ENCODE measurements around the gene KIF2C. TPM values are rescaled to one million over a fixed set of nuclear protein-coding genes. Genes with fewer than 3 reads are reported as not detected.

Gene KIF2C
- total RNA-seq, 6 experiments from 2014 or later, result 15.6 to 48.5 (median 43.3) TPM

DNA sequence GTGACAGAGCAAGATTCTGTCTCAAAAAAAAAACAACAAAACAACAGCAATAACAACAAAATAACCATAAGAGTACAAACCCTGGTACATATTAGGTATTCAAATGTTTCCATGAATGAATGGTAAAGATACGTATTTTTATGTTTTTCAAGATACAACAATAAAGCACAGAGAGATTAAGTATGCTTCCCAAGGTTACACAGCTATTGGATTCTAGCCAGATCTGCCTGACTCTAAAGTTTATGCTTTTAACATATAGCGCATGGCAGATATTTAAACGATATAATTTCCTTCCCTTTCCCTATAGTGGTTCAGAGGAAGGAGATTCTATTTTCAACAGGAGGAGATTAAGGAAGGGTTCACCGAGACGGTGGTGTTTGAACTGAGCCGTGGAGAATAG lies 34.2 kb upstream of the KIF2C start:
- H3K36me3 Mint-ChIP-seq (ENCODE audit: low read depth), result no peaks in the 10 kb centered on the region
- TF ChIP-seq, protein P1, sequence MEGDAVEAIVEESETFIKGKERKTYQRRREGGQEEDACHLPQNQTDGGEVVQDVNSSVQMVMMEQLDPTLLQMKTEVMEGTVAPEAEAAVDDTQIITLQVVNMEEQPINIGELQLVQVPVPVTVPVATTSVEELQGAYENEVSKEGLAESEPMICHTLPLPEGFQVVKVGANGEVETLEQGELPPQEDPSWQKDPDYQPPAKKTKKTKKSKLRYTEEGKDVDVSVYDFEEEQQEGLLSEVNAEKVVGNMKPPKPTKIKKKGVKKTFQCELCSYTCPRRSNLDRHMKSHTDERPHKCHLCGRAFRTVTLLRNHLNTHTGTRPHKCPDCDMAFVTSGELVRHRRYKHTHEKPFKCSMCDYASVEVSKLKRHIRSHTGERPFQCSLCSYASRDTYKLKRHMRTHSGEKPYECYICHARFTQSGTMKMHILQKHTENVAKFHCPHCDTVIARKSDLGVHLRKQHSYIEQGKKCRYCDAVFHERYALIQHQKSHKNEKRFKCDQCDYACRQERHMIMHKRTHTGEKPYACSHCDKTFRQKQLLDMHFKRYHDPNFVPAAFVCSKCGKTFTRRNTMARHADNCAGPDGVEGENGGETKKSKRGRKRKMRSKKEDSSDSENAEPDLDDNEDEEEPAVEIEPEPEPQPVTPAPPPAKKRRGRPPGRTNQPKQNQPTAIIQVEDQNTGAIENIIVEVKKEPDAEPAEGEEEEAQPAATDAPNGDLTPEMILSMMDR (IDR thresholded peaks at IDR 0.05), result no peak
- no peaks in the 10 kb centered on the region; the same call in none of the 2 replicates for H3K27me3 Mint-ChIP-seq (ENCODE audit: insufficient read depth)
- no peak overlapping the region for H3K4me3 Mint-ChIP-seq
- no peak for DNase-seq
- peaks cover 40% of the 10 kb centered on the region for H3K4me1 Mint-ChIP-seq (ENCODE audit: low read depth)
- no peaks in the 10 kb centered on the region for H3K9me3 Mint-ChIP-seq
- H3K27ac Mint-ChIP-seq, result peak overlapping the region; percentile 14; the same call in 1 of the 2 replicates

DNA sequence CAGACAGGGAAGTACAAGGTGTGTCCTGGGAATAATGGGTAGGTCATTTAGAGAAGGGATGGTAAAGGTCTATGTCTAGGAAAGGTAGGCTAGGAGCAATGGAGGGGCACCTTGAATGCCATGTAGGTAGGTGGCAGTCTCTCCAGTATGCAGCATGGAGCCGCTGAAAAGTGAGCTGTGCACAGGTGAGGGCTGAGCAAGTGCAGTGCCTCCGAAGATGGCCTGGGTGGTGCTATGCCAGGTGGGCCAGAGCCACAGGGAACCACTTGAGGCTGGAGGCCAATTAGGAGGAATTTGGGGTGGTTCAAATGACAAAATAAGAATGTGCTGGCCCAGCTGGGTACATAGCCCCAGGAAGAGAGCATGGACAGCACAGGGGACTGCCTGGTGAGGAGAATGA lies 33.7 kb upstream of the KIF2C start:
- H3K9me3 Mint-ChIP-seq, result no peaks in the 10 kb centered on the region

DNA sequence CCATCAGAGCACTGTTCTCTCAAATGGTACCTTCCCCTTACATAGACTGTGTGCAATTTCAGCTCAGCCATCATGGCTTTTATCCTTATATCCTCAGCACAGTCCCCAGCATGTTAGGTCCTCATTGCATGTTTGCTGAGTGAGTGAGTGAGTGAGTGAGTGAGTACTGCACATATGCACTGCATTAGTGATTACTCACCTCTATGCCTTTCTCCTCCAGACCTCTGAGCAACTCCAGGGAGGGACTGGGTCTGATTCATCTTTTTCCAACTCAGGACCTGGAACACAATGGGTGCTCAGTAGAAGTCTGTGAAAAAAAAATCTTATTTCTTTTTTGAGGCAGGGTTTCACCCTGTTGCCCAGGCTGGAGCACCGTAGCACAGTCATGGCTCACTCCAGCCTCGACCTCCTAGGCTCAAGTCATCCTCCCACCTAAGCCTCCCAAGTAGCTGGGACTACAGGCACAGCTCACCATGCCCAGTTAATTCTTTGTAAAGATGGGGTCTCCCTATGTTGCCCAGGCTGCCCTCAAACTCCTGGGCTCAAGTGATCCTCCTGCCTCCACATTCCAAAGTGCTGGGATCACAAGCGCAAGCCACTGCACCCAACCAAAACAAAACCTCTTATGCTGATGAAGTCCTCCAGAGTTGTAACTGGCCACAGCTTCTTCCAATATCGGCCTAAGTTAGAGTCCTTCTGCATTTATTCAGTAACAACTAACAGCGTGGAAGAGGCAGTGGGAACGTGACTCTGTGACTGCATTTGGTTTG lies 32.3 kb upstream of the KIF2C start:
- TF ChIP-seq, protein P1 (IDR thresholded peaks at IDR 0.05), result no peak
- Mint-ChIP-seq H3K36me3 (ENCODE audit: low read depth) (no peaks in the 10 kb centered on the region), H3K4me3 (peak overlapping the region; percentile 82), H3K4me1 (ENCODE audit: low read depth) (peaks cover 40% of the 10 kb centered on the region), H3K27ac (peak overlapping the region; percentile 96), H3K9me3 (no peaks in the 10 kb centered on the region), H3K27me3 (ENCODE audit: insufficient read depth) (peaks cover 5% of the 10 kb centered on the region)
- peak; percentile 96 for DNase-seq

More for the DNA sequence above, 33.7 kb upstream of the KIF2C start:
- H3K27me3 Mint-ChIP-seq (ENCODE audit: insufficient read depth), result no peaks in the 10 kb centered on the region; the same call in none of the 2 replicates
- H3K36me3 Mint-ChIP-seq (ENCODE audit: low read depth), result no peaks in the 10 kb centered on the region
- no peak overlapping the region for H3K4me3 Mint-ChIP-seq
- TF ChIP-seq, protein P1 (IDR thresholded peaks at IDR 0.05), result no peak
- DNase-seq, result no peak
- H3K4me1 Mint-ChIP-seq (ENCODE audit: low read depth), result peaks cover 40% of the 10 kb centered on the region
- peak overlapping the region; percentile 96 for H3K27ac Mint-ChIP-seq

DNA sequence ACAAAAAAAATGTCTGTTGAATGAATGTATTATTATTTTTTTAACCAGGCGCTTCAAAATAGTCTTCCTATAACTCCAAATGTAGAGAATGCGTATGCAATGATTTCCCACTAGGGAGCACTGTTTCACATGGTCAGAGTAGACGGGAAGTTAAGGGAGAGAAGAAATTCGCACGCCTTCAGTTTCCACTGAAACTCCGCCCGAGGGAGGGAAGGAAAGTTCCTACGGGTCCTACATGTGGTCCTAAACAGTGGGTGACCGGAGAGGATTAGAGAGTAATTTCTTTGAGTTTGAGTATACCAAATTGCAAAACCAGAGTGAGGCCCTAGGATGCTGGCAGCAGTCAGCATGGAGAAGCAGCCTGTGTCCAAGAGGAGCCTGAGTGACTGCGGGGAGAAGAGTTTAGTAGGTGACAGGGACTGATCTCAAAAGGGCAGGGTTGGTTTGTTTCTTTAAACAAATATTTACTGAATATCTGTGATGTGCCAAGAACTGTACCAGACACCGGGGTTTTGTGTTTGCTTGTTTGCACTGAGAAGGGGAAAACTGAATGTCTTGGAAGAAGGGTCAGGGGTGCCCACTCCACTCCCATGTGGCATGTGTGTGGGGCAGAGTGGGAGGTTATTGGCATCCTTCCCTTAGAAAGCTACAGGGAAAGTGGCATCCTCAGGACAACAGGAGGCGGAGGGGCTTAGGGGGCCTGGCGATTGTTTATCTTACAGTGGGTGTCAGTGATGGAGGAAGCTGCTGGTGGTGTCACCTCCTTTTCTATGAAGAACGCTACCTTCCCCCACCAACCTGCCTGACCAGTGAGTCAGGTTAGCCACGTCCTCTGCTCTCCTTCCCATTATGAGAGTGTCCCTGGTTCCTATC lies 31.4 kb upstream of the KIF2C start:
- H3K4me1 Mint-ChIP-seq (ENCODE audit: low read depth), result peaks cover 40% of the 10 kb centered on the region
- peak; percentile 41 for DNase-seq

DNA sequence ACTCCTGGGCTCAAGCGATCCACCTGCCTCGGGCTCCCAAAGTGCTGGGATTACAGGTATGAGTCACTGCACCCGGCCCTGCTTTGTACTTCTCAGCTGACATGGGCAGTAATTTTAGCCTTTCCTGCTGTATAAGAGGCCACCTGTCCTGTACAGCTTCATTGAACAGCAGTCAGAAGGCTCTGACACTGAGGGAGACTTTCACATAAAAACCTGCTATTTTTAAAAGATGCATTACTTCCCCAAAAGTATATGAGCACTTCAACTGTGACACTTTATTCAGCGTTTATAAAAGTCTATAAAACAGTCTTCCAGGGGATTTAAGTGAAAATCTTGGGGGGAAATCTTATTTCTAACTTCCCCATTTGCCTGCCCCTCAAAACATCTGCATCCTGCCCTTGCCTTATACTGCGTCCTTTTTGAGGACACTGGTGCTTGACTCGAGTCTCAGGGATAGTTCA lies 26.3 kb upstream of the KIF2C start:
- H3K4me3 Mint-ChIP-seq, result no peak overlapping the region
- TF ChIP-seq, protein P1 (IDR thresholded peaks at IDR 0.05), result no peak

More for the DNA sequence above, 31.4 kb upstream of the KIF2C start:
- Mint-ChIP-seq H3K27ac (peak overlapping the region; percentile 96), H3K4me3 (peak overlapping the region; percentile 82), H3K27me3 (ENCODE audit: insufficient read depth) (peaks cover 7% of the 10 kb centered on the region), H3K9me3 (no peaks in the 10 kb centered on the region), H3K36me3 (ENCODE audit: low read depth) (no peaks in the 10 kb centered on the region)
- TF ChIP-seq, protein P1 (IDR thresholded peaks at IDR 0.05), result peak; percentile 78

More for the DNA sequence above, 26.3 kb upstream of the KIF2C start:
- no peak overlapping the region for H3K27ac Mint-ChIP-seq
- H3K27me3 Mint-ChIP-seq (ENCODE audit: insufficient read depth), result peaks cover 14% of the 10 kb centered on the region
- H3K36me3 Mint-ChIP-seq (ENCODE audit: low read depth), result no peaks in the 10 kb centered on the region
- no peak for DNase-seq
- peaks cover 23% of the 10 kb centered on the region for H3K4me1 Mint-ChIP-seq (ENCODE audit: low read depth)
- H3K9me3 Mint-ChIP-seq, result no peaks in the 10 kb centered on the region
